ENCODE results near the gene SLC38A11.
"Not testable (repeated sequence)": the region's sequence is repeated elsewhere in the genome, so short reads cannot be mapped to it uniquely, and the experiment has no call there.

The SLC38A11 gene, protein sequence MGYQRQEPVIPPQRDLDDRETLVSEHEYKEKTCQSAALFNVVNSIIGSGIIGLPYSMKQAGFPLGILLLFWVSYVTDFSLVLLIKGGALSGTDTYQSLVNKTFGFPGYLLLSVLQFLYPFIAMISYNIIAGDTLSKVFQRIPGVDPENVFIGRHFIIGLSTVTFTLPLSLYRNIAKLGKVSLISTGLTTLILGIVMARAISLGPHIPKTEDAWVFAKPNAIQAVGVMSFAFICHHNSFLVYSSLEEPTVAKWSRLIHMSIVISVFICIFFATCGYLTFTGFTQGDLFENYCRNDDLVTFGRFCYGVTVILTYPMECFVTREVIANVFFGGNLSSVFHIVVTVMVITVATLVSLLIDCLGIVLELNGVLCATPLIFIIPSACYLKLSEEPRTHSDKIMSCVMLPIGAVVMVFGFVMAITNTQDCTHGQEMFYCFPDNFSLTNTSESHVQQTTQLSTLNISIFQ

DNA sequence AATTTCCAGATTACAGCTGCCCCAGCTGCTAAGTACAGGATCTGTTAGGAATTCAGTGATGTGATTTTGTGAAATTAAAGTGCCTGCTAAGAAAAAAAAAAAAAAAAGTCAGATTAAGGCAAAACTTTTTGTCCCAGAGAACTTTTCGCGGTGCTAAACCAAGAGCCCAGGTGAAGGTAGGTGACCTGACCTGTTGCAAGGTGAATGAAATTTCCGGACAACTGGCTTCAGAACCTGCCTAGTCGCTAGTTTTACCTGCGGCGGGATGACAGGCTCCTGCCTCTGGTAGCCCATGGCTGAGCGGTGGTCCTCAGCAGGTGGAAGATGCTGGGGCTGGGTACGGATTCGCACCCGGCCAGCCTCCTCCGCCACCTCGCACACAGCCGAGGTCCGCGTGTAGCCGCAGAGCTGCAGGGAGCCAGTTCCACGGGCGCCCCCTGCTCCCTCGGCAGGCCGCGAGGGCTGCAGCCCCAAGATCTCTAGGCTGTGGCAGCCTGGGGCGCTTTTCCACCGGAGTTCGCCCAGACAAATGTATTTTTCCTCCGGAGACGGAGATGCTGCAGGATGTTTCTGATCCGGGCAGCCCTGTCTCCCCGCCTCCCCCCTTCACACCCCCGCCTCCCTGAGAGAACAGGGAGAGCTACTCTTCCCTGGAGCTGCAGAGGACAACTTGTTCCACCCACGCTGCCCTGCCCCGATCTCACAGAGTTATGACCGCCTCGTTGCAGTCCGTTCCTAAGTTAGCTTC is at the start of gene SLC38A11:
Gene SLC38A11, minus strand, starts transcription at position 572 of the 748 bp plus-strand sequence. Its CDS starts 278 bp downstream, at position 294.
- no peak for DNase-seq

DNA sequence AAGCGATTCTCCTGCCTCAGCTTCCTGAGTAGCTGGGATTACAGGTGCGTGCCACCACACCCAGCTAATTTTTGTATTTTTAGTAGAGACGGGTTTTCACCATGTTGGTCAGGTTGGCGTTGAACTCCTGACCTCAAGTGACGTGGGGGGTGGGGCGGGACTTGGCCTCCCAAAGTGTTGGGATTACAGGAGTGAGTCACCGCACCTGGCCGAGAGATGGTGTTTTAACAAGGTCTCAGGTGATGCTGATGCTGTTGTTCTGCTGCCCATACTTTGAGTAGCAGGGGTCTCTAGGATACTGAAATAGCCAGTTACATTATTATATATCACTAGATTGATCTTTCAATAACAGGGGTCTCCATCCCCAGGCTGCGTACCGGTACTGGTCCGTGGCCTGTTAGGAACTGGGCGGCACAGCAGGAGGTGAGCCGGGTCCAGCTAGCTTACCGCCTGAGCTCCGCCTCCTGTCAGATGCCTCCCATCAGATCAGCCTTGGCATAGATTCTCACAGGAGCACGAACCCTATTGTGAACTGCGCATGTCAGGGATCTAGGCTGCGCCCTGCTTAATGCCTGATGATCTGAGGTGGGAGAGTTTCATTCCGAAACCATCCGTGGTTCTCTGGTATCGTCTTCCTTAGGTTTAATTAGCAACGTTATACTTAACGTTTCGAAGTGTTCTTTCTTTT is 48.3 kb upstream of the SLC38A11 start:
- no peak for DNase-seq

DNA sequence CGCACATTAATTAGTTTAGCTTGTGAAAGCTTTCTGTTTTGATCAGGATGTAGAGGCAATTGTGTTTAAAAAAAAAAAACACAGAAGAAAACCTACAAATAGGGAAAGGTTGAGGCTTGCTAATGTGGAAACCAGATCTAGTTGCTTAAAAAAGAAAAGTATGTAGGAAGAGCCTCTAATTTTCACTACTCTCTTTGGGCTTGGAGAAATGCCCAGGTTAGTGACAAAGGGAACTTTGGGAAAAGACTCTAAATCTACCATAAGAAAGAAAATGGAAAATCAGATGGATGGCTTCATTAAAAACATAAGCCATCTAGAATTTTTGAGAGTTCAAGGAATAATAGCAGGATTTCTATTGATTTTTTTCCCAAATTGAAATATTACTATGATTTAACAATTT is 47.3 kb upstream of the SLC38A11 start:
- DNase-seq, result no peak

DNA sequence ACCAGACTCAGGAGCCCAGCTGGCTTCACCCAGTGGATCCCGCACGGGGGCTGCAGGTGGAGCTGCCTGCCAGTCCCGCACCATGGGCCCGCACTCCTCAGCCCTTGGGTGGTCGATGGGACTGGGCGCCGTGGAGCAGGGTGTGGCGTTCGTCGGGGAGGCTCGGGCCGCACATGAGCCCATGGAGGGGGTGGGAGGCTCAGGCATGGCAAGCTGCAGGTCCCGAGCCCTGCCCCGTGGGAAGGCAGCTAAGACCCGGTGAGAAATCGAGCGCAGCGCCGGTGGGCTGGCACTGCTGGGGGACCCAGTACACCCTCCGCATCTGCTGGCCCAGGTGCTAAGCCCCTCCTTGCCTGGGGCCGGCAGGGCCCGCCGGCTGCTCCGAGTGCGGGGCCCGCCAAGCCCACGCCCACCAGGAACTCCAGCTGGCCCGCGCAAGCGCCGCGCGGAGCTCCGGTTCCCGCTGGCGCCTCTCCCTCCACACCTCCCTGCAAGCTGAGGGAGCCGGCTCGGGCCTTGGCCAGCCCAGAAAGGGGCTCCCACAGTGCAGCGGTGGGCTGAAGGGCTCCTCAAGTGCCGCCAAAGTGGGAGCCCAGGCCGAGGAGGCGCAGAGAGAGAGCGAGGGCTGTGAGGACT is 39.5 kb upstream of the SLC38A11 start:
- not testable (repeated sequence) for DNase-seq

DNA sequence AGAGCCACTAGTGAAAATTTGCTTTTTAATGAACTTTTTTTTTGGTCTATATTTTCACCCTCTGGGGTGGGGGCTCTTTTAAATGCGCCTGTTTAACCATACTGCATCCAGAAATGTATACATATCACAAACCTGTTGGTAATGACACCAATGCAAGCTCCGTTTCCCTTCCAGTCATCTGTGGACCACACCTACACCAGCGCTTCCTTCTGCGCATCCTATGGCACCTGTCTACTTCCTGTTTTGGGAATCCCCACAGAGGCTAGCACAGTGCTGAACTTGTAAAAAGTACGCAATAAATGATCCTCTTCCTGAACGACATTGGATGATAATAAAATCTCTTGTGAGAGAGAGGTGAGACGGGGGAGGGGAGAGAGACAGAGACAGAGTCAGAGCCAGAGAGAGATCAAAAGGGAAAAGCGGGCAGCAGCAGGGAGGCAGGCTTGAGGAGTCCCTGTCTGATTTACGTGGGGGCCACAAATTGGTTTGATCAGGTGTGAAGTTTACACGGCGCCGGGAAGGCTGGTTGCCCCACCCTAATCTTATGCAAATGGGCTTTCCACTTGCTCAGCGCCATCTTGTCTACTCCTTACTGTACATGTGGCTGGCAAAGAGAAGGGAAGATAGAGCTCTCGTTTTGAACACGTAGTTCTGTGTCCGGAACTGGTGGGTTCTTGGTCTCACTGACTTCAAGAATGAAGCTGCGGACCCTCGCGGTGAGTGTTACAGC is 38.1 kb upstream of the SLC38A11 start:
- DNase-seq, result no peak

DNA sequence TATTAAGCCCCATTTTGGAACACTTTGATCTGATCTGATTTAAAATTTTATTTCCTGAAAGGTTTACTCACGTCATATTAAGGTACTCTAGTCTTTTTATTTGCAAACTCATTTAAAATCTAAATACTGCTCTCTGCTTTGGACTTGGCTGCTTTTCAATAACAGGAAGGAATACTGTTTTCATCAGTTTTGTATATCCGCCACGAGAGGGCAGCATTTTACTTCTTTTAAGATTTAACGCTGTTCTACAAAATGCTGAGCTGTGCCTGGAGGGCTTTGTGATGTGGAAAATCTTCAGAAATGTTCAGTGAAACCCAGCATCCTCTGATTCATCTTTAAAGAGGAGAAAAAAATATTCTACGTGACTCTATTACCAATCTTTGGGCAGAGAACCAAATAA is 37.5 kb upstream of the SLC38A11 start:
- DNase-seq, result no peak

DNA sequence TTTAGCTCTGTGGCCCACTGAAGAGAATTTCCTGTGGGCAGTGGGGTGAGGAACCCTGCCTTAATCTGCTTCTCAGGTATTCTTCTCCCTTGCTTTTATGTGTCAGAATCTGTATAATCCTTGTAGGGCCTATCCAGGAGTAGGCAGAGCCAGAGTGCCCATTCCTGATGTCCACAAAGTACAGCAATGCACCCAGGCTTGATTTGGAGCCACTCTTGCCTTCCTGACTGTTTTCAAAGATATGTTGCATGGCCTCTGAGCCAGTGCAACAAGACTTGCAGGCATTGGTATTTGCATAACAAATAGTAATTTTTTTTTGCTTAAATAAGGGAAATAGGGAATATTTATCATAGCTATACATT is 36.7 kb upstream of the SLC38A11 start:
- not testable (repeated sequence) for DNase-seq

DNA sequence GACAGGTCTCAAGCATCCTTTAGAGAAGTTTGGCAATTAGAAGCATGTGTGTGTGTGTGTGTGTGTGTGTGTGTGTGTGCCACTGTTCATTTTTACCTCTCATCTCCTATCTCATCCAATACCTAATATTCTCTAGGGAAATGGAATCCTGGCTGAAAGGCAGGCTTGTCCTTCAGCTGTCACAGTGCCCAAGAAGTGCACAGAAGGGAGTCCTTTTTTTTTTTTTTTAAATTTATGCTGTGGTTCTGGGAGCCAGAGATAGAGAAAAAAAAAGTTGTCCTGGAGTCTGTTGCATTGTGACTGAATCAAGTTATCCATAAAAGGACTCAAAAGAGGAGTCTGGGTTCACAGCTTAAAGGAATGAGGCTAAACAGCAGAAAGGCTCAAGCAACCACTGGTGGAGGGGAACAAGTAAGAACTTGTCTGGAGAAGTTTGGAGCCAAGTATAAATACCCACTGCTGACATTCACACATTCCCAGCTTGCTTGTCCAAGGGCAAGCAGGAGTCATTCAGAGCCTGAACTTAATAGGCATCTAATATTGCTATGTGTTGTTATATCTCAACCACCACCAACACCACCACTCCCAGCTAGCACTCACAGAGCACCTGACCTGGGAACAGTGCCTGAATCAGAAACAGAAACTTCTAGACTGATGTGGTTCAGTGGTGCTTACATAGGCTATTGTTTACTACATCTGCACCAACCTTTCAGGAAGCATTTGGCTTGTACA is 36.2 kb upstream of the SLC38A11 start:
- DNase-seq, result not testable (repeated sequence)

DNA sequence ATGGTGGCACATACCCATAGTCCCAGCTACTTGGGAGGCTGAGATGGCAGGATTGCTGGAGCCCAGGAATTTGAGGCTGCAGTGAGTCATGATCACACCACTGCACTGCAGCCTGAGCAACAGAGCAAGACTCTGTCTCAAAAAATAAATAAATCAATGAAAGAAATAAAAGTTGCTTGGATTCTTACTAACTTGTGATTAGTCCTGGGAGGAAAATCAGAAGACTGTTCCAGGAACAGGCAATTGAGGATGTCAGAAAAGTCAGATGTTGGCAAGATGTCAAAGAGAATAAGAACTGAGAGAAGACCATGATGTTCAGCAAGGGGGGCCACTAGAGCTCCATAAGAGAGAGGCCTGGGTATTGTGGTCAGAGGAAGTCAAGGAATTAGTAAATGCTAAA is 35.6 kb upstream of the SLC38A11 start:
- not testable (repeated sequence) for DNase-seq

DNA sequence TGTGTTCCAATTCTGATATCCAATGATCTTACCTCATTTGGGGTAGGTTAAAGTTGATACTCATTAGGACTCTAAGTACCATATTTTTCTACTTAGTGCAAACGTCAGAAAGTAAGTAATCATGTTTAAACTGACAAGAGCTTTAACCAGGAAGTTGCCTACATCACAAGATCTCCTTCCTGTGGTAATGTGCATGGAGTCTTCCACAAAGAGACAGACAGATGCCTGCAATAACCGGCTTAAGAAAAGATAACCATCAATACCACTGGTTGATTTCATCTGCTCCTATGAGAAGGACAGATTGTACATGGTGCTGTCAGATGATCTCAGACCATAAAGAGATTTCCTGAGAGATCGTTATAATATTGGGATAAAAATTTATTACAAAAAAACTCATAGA is 33.5 kb upstream of the SLC38A11 start:
- not testable (repeated sequence) for DNase-seq

DNA sequence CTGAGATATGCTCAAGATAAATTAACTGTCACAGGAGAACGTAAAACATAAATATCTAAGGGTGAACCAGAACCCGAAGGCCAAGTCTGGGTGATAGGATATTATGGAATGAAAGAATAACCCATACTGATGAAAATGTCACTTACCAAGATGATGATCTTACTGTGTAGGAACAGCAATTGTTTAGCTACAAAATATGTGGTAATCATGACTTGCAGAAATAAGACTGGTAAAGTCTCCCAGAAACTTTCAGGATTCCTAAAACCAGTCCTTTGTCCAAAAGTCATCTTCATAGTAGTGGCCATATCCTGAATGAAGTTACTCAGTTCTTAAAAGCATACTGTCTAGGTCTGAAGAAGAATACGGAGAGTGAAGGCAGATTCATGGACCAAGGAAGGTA is 30.7 kb upstream of the SLC38A11 start:
- not testable (repeated sequence) for DNase-seq

DNA sequence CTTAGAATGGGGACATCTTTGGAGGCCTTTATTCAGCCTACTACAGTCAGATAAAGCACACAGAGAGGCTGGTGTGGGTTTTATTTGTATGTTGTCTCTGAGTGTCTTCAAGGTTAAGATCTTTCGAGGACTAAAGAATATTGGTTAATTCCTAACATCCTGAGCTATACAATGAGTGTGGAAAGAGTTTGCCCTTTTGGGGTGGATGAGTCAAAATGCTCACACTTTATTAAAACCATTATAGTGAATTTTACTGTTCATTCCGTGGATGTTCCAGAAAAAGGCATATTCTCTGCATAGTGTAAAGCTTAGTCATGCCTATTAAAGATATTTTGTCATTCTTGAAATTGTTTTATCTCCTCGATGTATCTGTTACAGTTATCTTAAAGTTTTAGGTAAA is 29.1 kb upstream of the SLC38A11 start:
- no peak for DNase-seq

DNA sequence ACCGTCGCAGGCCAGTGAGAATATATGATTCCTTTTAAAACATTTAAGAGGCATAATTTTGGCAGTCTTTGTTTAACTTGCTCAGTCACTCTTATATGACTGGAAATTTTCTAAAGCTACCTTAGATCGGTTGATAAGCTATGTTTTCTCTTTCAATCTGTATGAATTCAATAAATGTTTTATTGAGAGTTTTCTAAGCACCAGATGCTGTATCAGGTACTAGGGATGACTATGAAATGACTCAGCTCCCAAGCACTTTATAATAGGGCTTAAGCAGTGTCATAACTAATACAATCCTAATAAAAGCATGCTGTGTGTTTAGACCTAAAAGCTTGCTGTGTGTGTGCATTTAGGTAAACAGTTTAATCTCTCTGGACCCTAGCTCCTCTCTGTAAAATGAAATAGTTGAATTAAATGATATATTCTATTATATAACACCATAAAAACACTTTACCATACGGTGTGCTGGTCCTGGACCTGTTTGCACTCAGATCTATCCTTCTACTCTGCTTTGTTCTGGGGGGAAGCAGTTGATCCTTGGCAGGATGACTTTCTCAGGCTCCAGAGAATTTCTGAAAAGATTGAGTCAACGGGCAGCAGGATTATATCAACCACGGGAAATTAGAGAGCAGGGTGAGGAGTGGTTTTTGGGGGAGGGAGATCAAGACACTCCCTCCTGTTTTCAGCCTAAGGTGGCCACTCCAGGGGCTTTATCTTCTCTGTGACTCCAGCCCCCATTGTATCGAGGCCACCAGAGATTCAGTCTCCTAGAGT is 26.1 kb upstream of the SLC38A11 start:
- DNase-seq, result no peak

DNA sequence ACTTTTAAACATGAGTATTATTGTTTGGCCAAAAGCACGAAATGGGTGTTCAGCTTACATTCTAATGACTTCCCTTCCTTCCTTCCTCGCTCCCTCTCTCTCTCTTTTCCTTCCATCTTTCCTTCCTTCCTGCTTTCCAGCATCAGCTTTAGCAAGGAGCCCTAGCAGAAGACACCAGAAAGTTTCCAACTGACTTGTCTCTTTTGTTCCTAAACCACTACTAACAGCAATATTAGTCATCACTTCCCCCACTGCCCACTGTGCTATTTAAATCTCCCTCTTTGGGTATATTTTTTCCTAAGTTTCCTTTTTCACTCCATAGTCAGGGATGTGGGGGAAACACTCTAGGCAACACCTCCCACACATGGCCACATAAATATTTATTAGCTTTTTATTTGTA is 25.4 kb upstream of the SLC38A11 start:
- not testable (repeated sequence) for DNase-seq

DNA sequence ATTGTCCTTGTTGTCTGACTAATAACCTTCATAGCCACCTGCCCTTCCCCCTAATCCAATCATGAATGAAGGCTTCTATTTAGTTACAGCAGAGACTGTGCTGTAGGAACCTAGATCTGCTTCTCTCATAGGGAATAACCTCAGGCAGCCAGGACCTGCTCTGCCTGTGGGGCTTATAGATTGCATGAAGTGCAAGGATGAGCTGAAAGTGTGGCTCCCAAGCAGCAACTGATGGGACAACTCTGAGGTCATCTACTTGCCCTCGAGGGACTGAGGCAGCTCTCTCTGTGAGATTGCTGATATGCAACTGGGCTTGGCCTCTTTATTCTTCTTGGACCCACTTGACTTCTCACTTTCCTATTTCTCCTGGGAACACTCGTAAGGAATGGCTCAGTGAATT is 23.8 kb upstream of the SLC38A11 start:
- no peak for DNase-seq

DNA sequence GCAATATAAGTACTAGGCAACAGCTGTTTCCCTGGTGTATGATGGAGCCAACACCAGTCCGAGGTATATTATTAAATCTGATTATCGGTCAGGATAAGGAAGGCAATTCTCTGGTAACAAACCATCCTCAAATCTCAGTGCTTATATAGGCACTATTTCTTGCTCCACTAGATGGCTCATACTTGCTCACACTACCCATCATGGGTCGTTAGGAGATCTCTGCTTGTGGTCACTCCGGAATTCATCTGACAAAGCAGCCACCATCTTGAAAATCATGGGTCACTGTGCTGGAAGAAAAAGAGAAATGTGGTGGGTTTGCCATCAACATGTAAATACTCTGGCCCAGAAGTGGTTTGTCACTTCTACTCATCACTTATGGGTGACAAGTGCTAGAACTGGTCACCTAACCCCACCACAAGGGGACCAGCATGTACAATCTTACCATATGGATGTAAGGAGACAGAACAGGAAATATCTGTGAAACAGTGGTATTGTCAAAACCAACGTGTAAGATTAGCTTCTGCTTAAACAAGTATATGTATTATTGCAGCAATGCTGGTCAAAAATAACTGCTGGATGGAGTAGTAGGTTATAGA is 21.6 kb upstream of the SLC38A11 start:
- not testable (repeated sequence) for DNase-seq

DNA sequence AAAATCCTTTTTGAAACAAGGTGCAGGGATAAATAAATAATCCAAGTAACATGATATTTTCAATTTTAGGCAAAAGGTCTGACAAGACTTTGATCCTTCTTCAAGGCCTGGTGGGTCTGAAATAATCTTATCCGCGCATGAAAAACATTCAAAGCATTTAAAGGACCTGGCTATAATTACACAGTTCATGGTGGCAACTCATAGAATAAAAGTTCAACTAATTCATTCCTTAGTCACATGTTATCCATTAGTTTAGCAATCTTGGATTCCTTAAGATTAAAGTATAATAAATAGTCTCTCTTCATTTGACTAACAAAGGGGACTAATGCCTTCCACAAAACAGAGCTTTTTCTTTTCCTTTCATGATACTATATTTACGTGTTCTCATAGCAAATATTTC is 21.0 kb upstream of the SLC38A11 start:
- DNase-seq, result no peak

DNA sequence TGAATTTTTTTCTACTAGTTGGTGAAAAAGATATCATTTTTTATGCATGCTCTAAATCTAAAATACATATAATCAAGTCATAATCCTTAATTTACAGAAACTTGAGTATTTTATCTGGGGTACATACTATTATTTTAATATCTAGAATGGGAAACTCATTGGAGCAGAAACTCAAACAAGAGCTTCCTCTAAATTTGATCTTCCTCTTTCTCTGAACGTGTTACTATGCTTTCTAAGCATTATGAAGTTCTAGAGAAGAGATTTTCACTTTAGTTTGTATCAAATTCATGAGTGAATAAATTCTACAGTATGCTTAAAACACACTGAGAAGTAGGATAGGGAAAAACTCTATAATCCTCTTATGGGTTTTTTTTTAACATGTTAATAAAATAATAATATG is 20.6 kb upstream of the SLC38A11 start:
- no peak for DNase-seq

DNA sequence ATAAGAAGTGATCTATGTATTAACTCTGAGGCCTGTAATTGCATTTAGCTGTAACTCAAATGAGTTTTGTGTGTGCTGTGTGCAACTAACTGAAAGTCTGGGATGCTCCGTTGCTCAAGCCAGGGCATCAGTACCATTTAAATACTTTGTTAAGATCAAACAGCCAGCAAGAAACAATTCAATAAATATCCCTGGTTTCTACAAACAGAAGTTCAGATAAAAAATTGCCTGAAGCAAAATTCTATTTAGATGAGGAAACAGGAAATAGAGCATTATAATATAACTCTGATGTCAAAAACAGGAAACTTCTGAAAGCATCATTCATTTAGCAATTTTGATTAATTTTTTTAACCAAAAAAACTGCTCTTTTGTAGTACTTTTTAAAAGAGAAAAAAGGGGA is 18.9 kb upstream of the SLC38A11 start:
- no peak for DNase-seq

DNA sequence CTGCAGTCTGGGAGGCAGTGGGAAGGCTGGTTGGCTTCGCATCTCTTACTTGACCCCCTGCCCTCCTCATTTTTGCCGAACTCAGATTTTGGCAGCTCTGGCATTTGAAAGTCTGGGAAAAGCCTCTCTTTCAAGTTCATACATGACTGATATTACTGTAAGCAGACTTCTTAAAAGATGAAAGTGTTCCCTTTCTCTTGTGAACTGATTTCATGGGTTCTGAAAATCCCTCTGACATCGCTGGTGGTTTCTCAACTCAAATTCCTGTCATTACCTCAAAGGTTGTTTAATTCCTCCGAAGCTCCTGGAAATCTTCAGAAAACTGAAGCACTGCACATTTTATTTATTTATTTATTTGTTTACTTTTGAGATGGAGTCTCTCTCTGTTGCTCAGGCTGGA is 16.9 kb upstream of the SLC38A11 start:
- no peak for DNase-seq
